Measurements from ENCODE around the gene GPR78.

GPR78 gene, protein sequence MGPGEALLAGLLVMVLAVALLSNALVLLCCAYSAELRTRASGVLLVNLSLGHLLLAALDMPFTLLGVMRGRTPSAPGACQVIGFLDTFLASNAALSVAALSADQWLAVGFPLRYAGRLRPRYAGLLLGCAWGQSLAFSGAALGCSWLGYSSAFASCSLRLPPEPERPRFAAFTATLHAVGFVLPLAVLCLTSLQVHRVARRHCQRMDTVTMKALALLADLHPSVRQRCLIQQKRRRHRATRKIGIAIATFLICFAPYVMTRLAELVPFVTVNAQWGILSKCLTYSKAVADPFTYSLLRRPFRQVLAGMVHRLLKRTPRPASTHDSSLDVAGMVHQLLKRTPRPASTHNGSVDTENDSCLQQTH

DNA sequence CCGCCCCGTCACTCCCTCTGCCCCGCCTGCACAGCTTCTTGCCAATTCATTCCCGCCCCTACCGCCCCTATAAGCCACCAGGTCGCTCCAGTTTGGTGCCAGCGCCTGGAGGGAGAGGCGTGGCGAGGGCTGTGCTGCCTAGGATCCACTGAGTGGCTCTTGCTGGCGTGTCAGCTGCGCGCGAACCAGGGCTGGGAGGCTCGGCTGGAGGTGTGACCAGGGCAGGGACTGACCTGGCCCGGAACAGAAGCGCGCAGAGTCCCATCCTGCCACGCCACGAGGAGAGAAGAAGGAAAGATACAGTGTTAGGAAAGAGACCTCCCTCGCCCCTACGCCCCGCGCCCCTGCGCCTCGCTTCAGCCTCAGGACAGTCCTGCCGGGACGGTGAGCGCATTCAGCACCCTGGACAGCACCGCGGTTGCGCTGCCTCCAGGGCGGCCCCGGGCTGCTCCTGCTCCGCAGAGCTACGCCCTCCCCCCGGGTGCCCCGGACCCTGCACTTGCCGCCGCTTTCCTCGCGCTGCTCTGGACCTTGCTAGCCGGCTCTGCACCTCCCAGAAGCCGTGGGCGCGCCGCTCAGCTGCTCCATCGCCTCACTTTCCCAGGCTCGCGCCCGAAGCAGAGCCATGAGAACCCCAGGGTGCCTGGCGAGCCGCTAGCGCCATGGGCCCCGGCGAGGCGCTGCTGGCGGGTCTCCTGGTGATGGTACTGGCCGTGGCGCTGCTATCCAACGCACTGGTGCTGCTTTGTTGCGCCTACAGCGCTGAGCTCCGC, at the start of gene GPR78:
Gene GPR78, plus strand, starts transcription at position 72 of the 773 bp plus-strand sequence. Its CDS starts 591 bp downstream, at position 663.
- DNase-seq (ENCODE audit: low read depth) = no peak

DNA sequence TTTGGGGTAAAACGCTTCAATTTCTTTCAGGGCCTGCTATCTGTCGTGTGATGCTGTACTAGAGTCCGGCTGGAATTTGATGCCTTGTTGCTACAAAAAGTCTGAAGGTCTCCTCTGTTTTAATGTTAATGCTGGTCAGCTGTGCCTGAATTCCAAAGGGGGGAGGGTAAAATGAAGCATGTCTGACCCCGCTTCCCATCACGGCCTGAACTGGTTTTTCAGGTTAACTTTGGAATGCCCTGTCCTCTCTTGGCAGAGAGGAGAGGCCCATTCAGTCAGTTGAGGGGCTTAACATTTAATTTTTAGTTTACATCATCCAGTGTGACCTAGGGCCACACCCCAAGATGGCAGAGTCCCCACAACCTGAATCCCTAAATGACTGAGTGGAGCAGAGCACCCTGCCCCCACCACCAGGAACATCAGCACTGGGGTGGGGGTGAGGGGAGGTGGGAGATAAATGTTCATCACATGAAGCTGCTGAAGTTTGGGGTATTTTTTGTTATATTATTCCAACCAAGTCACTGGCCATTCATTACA, 47.9 kb upstream of the GPR78 start:
- DNase-seq (ENCODE audit: low read depth) = no peak

DNA sequence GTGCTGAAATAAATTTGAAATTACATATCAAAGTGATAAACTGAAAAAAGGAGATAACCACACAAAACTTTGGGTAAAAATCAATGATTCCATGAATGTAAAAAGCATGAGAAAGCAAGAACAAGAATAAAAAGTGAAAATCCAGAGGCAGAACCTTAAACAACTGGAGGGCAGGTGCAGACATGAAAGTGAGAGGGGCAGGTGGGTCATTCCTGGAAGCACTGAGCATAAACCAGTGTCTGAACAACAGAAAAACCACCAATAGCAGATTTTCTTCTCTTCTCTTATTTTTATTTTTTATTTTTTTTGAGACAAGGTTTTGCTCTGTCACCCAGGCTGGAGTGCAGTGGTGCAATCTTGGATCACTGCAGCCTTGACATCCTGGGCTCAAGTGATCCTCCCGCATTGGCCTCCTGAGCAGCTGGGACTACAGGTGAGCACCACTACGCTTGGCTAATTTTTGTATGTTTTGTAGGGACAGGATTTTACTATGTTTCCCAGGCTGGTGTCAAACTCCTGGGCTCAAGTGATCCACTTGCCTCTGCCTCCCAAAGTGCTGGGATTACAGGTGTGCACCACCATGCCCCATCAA, 46.8 kb upstream of the GPR78 start:
- DNase-seq (ENCODE audit: low read depth) = no peak

DNA sequence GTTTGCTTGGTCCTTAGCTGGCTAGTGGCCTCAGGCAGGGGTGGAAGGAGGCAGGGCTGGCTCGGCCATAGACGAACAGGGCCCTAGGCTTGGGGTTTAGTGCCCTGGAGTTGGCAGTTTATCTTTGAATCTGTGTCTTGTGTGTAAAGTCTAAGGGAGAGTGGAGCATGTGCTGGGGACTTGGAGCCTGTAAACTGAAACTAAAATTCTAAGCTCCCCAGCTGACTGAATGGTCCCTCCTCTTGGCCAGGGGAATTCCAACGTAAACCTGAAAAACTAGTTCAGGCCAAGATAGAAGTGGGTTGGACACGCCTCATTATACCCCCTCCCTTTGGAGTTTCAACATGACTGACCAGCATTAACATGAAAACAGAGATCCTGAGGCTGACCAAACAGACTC, 46.1 kb upstream of the GPR78 start:
- DNase-seq (ENCODE audit: low read depth) = no peak

DNA sequence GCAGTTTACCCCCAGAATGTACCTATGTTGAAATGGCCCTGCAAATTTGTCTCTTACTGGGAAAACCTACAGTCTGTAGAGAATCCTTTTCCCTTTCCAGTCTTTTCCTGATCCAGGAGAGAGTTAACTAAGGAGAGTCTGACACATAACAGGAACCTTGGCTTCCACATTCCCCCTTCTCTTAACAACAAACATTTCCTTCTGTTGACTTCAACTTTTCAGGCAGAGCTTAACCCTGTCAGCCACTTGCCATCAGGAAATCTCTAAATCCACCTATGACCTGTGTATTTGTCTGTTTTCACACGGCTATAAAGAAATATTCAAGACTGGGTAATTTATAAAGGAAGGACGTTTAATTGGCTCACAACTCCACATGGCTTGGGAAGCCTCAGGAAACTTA, 45.6 kb upstream of the GPR78 start:
- no peak for DNase-seq (ENCODE audit: low read depth)

DNA sequence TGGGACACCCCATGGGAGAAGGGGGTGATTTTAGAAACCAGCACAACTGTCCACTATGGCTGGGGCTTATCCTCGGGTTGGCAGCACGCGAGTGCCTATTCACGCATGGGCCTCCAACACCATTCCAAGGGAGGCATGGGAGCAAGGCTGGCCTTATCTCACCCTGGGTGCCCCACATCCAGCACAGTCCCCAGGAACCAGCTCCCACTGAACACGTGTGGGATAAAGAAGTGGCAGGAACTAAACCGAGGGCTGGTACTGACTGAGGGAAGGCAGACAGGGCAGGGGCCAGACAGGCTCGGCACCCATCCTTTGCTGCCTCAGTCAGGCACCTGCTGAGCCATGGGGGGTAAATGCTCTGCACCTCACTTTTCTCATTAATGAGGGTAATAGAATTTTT, 43.7 kb upstream of the GPR78 start:
- no peak for DNase-seq (ENCODE audit: low read depth)

DNA sequence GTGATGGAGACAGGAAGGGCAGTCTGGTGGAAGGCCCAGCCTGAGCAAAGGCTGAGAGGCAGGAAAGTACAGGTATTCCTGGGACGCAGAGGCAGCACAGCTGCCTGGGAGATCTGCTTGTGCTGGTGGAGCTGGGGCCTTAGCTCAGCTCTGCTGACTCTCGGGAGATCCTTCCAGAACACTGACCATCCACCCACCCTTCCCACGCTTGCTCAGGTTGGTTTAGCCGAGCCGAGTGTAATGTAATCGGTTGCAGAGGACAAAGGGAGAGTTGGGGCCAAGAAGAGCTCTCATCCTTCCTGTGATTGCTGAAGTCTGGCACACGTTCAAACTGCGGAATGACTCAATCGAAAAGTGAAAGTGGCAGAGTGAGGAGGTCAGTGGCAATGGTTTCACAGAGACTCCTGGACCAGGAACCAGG, 43.1 kb upstream of the GPR78 start:
- DNase-seq (ENCODE audit: low read depth) = no peak

DNA sequence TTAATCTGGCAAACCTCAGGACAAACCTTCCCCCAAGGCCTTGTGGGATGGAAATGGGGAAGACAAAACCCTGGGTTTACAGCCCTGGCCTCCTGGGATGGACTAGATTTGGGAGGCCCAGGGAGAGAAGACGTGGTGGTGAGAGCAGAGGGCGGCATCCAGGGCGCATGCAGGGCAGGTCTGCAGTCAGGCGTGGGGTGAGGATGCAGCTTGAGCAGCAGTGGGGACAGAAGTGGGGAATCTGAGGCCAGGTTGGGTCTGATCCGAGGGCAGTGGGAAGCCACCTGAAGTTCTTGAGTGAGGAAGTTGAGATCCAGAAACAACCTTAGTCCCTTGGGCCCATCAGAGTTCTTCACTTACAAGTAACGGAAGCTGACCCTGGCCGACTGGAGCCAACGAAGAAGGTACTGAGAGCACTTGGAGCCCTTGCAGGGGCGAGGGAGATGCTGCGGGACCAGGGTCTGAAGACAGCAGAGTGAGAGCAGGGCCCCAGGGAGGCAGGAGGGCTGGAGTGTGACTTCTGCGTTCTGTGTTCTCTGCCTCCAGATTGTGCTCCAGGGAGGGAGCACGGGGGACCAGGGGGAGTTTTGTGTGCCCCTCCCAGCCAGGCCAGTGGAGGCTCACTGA, 42.0 kb upstream of the GPR78 start:
- DNase-seq (ENCODE audit: low read depth) = no peak

DNA sequence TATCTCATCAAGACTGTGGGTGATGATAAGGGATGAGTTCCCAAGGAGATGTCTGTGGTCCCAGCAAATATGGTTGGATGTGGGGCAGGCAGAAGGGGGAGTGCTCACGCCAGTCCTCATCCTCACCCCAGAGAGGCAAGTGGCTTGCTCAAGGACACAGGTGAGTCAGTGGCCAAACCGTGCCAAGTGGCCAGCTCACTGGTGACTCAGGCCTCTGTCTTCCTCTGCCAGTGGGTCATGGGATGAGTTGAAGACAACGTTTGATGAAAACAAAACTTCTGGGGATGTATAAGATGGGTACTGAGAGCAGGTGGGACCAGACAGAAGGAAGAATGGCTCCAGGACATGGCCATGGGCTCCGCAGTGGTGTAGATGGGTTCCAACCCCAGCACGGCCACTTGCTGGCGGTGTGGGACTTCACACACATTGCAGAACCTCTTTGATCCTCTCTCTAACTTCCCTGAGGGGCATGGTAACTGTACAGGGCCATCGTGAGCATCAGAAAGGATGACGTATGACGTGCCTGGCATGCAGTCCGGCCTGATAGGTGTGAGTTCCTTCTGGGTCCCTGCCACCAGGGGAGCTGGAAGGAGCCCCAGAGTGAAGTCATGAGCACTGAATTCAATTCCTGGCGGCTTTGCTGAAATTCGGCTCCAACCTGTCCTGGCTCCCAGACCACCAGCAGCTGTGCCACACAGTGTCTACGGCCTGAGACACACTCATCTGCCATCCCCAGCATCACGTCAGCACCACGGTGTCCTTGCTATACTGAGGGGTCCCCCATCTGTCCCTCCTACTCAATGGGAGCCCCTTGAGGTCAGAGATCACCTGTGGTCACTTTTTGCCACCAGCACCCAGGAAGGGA, 41.3 kb upstream of the GPR78 start:
- no peak for DNase-seq (ENCODE audit: low read depth)

DNA sequence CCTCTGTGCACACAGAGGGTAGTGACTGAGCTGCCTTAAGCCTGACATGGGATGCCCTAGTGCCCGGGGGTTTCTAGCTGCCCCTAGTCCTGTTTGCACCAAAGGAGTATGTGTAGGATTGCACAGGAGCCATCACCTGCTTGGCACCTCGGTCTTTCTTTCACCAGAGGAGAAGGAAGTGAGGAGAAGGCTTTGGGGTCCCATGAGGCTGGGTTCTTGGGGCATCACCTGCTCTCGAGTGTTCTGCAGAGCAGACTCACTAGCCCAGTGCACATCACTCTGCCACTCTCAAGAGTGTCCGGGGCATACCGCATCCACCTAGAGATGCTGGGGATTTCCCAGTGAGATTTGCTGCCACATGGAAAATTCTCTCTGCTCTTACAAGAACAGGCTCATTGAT, 40.5 kb upstream of the GPR78 start:
- DNase-seq (ENCODE audit: low read depth) = no peak

DNA sequence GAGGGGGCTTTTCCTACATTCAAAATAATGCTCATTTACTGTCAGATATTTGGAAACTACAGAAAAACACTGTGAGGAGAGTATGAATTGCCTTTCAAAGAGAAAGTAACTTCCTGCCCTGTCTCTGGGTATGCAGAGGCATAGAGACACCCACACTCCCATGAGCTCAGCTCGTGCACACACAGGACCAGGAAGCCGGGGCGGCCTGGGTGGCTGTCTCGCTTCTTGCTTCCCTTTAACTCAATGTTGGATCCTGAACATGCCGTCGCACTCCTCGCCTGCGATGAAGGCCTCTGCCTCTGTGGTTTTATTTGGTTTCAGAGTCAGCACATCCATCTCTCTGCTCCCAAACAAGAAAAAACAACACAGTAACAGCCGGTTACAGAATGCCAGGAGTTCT, 40.1 kb upstream of the GPR78 start:
- no peak for DNase-seq (ENCODE audit: low read depth)

DNA sequence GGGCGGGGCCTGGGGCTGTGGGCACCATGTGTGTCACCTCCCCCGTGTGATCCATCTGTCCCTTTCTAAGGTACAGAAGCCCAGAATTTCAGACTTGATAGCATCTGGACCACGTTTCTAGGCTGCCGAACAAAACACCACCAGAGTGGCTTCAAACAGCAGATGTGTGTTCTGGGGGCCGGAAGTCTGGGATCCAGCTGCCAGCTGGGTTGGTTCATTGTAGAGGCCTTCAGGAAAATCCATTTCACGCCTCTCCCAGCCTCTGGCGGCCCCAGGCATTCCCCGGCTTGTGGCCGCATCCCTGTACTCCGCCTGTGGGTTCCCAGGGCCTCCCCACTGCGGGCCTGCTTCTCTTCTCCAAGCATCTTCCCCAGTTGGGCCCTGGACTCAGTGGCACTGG, 39.6 kb upstream of the GPR78 start:
- no peak for DNase-seq (ENCODE audit: low read depth)

DNA sequence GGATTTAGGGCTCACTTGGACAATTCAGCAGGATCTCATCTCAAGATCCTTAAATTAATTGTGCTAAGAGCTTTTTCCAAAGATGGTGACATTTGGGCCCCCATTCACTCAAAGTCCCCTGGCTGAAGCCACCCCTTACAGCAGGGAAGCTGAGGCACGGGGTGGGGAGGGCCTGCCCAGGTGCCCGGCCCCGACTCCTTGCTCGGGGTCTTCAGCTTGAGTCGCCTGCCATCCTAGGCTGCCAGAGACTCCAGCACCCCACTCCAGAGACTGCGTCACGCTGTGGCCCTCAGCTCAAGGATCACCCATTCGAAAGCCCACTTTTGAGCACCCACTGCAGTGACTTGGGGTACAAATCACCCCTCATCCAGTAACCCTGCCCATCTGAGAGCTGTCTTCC, 39.2 kb upstream of the GPR78 start:
- DNase-seq (ENCODE audit: low read depth) = no peak

DNA sequence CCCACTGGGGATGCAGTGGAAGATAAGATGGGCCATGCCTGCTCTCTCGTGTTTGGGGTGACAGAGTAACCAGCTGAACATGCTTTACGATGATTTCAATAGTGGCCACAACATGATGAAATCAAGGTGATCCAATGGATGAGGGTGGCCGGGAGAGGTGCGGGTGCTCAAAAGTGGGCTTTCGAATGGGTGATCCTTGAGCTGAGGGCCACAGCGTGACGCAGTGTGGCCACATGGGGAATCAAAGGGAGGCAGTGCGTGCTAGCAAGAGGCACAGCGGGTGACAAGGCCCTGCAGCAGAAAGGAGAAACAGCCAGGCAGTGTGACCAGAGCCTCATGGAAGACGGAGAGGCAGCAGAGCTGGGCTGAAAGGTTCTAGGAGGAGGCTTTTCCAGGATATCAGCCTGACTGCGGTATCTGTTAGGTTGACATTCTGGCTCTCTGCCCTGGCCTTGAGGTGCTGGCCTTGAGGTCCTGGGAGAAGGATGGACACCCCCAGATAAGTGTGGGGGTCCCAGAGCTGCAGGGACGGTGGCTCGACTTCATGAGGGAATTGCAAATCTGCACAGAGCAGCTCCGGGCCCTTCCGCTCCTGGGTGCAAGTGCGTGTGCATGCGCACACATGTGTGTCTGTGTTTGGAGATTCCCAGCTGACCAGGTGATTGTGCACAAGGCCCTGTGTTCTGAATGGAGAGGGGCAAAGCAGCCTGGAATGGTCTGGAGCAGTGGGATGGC, 38.0 kb upstream of the GPR78 start:
- DNase-seq (ENCODE audit: low read depth) = no peak

DNA sequence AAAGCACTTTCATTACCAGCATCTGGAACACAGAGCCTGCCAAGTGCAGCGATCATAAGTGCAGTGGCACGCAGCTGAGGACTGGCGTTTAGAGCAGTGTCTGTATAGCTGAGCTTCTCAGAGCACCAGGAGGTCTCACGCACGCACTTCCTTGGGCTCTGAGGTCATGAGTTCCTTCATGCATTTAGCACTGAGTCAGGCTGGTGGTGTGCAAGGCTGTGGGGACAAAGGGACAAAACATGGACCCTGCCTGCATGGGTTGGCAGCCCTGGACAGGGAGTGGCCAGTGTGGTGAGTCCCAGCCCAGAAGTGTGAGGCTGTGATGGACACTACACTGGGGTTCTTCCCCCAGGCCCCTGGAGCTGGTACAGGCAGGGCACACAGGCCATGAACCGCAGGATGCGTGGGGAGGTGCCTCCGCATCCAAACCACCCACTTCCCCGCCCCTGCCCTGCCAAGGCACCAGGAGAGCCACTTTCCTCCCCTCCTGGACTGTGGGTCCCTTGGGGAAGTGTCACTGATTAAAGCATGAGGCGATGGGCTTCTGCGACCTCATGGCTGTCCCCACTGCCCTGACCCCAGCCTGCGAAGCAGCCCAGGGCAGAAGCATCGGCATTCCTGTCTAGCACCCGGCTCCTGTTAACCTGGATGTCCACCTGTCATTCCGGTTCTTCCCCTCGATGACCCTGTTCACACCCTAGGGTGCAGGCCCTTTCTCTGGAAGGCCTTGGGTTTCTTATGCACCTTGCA, 37.2 kb upstream of the GPR78 start:
- DNase-seq (ENCODE audit: low read depth) = no peak

DNA sequence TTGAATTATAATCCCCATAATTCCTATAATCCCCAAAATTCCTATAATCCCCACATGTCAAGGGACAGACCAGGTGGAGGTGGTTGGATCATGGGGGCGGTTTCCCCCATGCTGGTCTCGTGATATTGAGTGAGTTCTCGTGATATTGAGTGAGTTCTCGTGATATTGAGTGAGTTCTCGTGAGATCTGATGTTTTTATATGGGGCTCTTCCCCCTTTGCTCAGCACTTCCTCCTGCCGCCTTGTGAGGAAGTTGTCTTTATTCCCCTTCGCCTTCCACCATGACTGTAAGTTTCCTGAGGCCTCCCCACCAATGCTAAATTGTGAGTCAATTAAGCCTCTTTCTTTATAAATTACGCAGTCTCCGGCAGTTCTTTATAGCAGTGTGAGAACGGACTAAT, 36.6 kb upstream of the GPR78 start:
- no peak for DNase-seq (ENCODE audit: low read depth)

DNA sequence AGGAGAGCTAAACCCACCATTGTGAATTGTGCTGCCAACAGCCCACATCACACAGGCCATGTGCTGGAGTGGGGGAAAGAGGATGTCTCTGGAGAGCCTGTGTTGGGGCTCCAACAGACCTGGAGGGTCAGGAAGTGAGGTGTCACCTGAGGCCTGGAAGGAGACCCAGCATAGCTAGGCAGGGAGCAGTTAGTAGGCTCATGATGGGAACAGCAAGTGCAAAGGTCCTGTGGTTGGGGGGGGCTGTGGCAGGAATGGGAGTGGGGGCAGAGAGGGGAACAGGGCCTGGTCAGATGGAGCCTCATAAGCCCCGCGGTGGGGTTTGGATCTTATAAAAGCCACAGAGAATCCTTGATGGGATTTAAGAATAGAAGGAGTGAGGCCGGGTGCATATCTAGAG, 35.9 kb upstream of the GPR78 start:
- DNase-seq (ENCODE audit: low read depth) = no peak

DNA sequence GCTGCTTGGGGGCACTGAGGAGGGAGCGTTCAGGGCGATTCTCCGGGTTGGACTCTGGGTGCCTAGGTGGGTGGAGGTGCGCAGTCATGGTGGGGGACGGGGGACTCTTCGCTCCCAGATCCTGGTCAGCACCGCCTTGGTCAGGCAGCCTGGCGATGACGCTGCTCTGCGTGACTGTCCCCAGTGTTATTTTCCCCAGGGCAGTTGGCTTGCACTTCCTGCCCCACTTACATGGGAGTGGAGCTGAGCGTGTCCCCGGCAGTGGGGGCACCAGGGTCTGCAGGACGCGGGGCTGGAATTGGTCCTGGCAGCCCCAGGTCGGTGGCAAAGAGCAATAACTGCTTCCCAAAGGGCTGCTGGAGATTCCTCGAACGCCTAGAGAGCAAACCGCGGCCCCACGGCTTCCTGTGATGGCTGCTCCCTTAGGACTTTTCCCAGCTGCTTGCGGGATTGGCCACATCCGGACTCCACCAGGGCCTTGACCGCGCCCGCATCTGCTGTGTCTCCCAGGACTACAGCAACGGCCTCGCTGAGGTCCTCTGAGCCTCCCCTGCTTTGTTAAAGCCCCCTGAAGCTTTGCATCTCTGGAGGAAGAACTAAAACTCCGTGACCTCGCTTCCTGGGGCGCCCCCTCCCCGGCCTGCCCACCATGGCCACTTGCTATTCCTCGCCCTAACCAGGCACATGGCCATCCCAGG, 35.3 kb upstream of the GPR78 start:
- no peak for DNase-seq (ENCODE audit: low read depth)

DNA sequence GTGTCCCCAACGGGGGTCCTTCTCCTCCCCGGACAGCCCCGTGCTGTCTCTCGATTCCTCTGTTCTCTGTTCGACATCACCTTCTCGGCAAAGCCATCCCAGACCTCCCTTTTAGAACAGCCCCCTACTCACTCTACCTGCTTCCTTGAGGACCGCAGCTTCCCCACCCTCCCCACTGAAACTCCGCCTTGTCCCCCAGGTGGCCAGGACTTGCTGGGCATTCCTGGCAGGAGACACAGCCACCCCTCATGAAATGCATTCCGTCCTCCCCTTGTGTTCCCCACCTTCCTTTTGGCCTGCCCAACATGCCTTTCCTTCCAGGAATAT, 34.8 kb upstream of the GPR78 start:
- no peak for DNase-seq (ENCODE audit: low read depth)

DNA sequence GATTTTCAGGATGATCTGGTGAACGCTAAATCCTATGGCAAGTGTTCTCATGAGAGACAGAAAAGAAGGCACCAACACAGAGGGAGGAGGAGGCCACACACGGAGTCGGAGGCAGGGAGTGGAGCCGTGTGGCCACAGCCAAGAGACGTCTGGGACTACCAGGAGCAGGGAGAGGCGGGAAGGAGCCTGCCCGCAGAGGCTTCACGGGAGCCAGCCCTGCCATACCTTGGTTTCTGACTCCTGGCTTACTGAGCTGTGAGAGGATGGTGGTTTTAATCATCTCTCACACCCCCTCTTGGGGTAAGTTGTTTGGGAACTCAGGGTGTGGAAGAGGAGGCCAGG, 33.5 kb upstream of the GPR78 start:
- no peak for DNase-seq (ENCODE audit: low read depth)

All from activated T-helper 1 cell treated with Interleukin-2 at 50 U/mL for 16 hours (primary cell).